Activated naive CD4-positive, alpha-beta T cell treated with anti-CD3 and anti-CD28 coated beads, Interleukin-2, amount 50 U/mL, for 16 hours (primary cell): ENCODE measurements around the gene TANGO2.
A peak's percentile ranks its signal among the peaks of the same experiment; 100 is the strongest.

Experiments
- DNase-seq: peaks from one replicate; pipeline ENCODE4 v3.0.0-alpha.2; 2020

TANGO2 gene

DNA sequence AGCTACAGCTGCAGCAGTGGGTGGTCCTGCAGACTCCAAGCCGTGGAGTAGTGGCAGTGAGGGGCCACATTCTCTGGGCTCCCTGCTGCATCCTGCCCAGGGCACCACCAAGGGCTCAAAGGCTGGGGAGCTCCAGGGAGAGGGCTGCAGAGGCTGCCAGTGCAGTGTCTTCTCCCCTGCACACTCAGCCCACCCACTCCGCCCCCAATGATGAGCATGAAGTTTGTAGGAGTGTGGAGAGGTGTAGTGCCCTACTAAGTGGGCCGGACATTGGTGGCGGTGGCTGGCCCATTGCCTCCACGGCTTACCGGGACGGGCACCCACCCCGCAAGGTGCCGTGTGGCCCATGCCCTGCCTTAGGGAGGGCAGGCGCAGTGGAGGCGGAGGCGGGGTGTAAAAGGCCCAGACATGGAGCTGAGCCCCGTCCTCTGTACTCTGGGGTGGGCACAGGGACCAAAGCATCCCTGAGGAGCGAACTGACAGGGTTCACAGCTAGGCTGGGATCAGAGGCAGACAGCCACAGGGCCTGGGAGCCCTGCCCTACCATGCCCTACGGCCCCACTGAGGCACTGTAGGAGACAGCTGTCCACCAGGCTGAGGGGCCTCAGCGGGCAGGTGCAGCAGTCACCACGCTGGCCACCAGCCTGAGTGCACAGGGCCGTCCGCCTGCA lies 23.2 kb upstream of the TANGO2 start:
- DNase-seq, result no peak

DNA sequence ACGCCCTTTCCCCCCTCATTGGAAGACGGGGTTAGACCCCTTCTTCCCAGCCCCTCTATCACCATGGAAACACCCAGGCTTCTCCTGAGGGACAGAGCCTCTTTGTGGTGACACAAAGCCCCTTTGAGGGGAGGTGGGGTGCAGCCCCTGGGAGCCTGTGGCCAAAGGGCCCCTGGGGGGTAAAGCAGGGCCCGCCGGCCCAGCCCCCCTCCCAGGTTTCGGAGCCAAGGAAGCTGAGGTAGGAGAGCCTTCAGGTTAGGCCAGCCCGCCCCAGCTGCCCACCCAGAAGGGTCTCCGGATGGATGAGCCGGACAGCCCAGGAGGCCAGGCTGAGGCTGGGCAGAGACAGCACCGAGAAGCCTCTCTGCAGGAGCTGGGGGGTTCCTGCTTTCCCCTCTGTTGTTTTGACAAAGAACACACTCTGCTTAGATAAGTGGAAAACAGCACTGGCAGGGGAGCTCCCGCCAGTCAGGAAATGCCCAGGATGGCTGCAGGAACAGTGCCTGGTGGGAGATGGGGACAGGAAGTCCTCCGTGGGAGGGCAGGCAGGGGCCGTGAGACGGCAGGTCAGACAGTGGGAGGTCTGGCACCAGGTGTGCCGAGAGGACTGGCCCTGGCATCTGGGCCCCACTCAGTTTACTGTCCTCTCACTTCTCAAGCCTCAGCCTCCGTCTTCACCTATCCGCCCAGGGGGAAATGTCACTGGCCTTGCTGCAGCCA lies 22.5 kb upstream of the TANGO2 start:
- no peak for DNase-seq

DNA sequence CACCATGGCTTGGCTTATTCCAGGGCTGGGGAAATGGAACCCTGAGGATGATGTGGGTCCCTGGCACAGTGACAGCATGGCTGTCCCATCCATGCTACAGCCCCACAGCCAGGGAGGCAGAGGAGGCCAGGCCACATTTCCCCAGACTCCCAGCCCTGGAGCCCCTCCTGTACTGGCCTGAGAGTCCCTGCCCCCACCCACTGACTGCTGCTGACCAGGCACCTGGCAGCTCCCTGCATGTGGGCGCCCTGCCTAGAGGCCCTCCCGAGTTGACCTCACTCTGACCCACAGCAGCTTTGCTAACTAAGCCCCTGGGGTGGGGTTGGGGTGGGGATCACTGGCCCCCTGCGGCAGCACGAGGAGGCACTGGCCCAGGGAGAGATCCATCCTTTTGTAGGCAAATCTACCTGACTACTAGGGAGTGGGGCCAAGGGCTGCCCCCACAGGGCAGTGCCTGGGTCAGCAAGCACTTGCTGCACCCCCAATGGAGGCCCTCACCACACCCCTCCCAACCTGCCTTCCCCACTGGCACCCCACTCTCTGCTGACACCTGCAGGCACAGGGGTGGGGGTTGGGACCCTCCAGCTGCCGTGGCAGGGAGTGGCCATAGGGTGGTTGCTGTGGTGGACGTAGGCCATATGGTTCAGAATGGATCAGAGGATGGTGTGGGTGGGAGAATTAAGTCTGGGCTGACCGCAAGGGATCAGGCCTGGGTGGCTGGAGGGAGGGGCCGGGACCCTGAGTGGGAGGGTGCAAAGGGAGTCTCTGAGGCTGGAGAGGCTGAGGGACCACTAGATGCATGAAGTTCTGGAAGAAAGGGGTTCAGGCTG lies 21.7 kb upstream of the TANGO2 start:
- DNase-seq, result no peak

DNA sequence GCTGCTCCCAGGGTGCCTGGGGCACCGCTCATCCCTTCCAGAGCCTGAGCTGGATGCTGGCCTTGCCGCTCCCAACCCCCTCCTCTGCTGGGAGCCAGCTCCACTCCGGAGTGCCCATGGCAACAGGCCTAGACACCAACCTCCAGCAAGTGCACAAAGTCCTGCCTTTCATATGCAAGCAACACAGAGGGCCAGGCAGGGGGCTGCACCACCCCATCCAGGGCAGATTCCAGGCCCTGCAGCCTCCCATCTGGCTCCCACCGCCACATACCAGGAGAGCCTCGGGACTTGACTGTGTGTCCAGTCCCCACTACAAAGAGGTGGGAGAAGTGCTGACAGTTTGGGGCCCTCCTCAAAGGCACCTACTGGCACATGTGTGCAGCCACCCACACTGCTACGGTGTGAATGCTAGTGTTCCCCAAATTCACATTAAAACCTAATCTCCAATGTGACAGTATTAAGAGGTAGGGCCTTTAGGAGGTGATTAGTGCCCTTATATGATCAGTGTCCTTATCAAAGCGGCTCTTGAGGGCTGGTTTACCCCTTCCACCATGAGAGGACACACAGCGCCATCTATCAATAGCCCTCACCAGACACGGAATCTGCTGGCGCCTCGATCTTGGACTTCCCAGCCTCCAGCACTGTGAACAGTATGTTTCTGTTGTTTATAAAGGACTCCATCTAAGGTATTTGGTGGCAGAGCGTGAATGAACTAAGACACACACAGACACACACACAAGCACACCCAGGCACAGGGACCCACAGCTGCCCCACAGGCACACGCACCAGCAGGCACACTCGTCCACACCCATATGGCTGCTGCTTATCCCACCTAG lies 20.4 kb upstream of the TANGO2 start:
- DNase-seq, result no peak

DNA sequence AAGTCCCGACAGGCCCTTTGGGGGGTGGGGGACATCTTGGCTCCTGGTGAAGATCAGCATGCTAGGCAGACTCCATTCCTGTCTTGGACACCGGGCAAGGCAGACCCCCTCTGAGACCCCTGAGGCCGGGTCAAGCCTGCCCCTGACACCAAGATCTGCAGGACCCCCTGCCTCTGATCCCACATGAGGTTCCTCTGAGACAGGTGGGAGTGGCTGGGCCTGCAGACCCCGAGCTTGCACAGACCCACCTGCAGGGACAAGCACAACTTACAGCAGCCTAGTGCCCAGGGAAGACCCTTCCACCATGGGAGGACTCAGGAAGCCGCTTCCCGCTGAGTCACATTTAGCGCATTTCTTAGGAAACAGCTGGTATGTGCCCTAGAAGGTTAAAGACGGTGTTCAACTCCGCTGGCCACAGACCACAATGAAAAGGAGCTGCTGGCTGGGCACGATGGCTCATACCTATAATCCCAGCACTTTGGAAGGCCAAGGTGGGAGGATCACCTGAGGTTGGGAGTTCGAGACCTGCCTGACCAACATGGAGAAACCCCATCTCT lies 19.8 kb upstream of the TANGO2 start:
- no peak for DNase-seq

DNA sequence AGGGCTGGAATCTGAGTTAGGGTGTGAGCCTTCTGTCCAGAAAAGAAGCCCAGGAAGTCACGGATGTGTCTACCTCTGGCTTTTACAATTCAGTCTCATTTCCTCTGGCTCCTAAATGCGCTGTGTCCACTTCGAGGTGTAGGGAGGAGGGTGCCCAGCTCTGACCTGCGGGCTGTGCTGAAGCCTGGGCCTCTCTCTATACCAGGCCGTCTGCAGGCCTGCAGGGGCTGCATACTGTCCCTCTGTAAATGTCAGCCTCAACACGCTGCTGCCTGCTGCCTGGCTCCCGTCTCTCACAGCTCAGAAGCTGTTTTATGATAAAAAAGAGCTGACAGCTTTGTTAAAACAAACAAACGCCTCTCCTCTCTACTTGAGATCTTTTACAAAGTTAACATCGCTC lies 18.8 kb upstream of the TANGO2 start:
- DNase-seq, result no peak

DNA sequence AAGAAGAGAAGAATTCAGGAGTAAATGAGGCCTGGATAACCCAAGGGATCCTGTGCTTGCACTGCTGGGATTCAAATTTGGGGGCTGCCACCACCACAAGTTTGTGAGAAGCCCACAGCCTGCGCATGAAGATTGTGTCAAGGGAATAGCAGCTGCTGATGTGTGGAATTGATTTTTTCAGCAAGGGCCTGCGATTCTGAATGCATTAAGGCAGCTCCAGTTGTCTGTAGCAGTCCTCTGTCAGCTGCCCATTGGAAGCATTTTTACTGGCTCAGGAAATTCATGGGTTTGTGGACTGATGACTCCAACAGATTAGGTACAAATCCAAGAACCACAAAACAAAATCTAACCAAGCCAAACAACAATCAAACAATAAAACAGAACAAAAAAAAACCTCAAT lies 18.3 kb upstream of the TANGO2 start:
- DNase-seq, result no peak

DNA sequence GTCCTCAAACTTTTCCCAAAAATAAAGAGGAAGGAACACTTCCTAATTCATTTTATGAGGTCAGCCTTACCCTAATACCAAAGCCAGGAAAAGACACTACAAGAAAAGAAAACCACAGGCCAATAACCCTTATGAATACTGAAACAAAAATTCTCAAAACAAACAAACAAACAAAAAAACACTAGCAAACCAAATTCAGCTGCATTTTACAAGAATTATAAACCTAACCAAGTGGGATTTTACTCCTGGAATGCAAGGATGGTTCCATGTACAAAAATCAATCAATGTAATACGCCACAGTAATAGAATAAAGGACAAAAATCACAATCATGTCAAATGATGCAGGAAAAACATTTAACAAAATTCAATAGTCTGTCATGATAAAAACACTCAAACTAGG lies 17.6 kb upstream of the TANGO2 start:
- DNase-seq, result no peak

DNA sequence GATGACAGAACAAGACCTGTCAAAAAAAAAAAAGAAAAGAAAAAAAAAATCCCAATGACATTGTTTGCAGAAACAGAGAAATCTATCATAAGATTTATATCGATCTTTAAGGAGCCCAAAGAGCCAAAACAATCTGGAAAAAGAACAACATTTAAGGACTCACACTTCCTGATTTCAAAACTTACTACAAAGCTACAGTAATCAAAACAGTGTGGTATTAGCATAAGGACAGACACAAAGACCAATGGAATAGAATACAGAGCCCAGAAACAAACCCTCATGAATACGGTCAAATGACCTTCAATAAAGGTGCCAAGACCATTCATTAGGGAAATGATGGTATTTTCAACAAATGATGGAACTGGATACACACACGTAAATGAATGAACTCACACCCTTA lies 16.4 kb upstream of the TANGO2 start:
- DNase-seq, result no peak

DNA sequence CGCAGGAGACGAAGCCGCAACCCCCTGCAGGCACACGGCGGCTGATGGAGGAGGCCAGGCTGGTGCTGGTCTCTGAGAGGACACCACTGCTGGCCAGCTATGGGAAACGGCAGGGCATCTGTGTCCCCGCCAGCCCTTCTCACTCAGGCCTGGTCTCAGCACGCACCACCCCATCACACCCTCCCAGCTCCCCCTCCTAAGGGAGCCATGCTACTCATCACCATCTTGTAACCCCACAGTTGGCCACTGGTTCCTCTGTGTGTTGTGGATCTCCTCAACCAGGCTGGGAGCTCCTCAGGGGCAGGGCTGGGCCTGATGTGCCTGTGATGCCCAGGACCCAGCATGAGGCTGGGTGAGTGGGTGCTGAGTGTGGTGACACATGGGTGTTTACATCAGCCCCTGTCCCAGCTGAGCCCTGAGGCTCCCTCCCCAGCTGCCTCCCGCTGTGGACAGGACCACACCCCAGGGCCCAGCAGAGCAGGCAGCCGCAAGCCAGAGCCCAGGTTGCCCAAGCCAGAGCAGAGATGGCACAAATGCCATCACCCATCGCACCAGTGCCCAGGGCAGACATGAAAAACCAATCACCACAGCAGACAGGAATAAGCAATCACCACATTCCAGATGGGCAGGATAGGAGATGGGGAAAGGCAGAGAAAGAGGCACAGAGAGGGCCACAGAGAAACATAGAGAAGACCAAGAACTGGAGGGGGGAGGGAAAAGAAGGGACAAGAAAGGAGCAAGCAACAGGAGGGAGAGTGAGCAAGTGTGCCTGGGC lies 12.5 kb upstream of the TANGO2 start:
- DNase-seq, result no peak

DNA sequence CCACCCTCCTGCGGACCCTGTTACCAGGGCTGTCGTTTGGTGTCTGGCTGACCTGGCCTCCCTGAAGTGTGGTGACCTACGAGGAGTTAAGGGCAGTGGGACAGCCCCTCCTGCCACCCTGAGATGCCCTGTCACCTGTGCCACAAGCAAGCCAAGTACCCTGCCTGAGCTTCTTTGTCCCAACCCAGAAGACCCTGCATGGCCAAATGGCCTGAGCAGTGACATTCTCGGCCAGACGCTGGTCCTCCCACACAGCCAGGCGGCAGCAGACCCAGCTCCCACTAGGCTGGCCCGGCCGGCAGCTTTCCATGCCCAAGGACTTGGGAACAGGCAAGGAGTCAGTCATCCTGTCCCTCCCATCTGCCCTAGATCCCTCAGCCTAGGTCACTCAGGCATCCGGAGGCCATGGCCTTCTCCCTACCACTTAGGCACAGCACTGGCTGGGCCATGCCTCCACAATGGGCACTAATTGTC lies 11.9 kb upstream of the TANGO2 start:
- no peak for DNase-seq

DNA sequence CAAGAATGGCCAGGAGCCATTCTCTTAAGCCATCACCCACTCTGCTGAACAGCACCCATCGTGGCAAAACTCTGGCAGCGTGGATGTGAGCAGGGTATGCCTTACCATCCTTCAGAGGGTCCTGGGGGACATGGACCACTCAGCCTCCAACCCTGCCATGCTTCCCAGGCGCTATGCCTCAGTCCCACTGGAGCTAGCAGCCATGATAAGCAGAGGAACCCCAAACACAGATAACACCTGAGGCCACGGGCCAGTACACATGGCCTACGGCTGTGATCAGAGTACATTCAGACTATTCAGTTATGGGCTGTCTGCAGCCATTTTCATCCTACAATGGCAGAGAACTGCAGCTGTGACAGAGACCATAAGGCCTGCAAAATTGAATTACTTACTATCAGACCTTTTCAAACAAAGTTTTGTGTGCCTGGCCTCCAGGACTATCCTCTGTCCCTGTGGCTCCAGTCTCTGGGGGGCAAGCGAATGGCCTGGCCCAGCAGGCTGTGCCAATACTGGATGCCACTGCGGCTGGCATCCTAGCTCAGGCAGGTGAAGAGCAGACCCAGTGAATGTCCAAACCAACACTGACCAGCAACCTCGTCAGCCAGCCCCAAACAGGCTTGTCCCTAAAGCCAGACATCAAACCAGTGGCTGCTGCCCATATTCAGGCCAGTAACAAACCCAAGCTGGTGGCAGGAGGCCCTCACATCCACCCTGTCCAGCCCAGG lies 11.2 kb upstream of the TANGO2 start:
- no peak for DNase-seq

DNA sequence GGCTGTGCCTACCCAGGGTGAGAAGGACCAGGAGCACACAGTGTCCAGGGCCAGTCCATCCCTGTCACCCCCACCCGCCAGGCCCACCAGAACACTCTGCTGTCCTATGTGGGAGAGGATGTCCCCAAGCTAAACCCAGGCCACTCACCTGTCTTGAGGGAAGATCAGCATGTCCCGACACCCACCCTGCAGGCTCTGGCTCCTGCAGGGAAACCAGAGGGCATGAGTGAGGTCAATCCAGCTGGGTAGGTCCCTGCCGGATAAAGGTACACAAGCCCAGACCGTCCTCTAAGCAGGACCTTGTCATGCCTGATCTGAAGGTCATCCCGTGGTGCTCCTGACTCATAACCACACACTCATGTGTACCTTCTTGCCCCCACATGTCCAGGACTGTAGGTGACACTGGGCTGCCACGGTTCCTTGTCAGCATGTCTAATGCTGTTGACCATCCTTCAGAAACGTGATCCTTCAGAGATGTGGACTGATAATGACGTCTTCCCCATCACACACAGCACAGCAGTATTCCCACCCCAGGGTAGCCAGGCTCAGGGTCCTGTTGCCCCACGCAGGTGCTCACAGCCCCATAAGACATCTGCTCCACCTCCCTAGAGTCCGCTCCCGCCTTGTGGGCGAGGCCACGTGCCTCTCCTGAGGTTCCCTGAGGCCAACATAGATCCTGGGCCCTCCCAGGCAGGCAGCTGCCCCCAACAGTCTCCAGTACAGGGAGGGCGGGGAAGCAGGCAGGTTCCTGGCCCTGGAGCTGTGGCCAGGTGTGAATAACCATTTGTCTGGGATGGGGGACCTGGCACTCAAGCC lies 10.4 kb upstream of the TANGO2 start:
- no peak for DNase-seq

DNA sequence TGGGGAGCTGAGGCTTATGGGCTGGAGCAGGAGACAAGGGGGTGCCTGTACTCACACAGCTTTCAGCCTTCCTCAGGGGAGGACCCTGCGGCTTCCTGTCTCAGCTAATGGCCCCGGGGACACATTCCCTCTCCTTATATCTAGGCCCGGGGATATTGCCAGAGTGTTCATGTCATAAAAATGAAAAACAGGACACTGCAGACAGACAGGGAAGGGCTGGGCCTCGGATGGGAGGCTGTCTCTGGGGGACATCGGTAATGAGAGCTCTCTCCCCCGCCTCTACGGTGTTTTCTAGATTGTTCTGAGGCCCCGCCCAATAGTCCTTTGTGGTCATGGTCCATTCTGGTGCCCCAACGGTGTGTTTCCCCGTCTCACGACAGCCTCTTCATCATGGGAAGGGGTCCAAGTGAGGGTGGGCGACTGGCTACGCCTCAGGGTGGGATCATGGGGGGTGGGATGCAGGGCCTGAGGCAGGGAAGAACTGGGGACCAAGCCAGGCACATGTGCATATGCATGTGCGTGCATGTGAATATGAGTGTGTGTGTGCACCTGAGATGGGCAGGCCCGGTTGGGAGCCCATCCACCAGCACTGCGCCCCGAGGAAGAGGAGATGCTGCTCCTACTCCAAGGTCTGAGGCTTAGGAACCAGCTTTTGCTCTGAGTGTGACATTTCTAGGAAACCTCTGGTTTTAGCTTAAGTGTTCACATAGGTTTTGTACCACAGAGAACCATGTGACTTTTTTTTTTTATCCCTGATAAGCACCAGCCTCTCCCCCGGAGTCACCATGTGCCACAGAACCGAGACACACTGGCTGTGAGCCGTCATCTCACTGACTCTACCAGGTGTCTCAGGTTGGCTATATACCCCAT lies 9.6 kb upstream of the TANGO2 start:
- DNase-seq, result no peak

DNA sequence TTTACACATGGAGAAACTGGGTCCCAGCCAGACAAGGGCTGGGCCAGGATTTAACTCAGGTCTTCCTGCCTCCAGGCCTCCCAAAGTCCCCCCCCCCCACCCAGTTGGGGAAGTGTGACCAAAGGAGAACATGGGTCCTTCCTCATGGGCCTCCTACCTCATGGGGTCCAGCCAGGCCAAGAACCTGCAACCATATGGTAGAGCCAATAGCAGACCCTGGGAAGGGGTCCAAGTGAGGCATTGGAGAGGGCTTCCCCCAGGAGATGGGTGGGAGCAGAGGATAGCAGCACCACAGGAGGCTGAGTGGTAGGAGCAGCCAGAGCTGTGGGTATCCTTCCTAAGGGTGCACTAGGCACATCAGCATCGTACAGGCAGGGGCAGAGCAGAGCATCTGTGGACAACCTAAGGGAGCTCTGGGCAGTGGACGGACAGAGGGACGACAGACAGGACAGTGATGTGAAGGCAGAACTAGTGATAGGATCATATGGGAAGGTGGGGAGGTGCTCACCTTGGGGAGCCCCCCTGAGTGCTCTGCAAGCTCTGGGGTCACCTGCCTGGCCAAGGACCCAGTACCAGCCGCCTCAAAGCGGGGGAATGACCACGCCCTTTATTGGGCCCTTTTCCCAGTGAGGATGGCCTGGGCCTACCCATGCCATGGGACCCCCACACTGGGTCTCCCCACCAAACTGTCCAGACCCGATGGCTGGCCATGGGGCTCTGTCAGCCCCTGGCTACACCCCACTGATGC lies 8.7 kb upstream of the TANGO2 start:
- DNase-seq, result no peak

DNA sequence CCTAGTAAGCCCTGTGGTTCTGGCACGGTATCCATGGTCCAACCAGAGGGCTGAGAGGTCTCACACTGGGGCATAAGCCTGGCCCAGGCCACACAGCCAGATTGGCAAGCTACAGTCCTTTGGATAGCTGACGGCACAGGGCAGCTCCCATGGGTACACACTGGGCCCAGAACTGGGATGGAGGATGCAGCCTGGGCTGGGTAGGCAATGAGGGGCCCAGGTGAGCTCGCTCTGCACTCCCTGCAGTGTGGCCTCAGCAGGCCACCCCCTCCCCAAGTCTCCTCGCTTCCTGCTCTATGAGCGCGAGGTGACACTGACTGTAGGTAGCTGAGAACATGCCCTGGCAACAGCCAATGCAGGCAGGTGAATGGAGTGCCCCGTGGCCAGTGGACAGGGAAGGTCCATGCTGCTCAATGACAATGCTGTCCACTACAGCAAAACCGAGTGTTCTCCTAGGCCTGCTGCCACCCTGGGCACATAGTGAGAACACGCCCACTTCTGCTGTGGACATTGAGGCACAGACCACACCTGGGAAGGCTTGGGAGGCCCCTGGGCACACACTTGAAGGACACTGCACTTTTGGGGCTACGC lies 8.1 kb upstream of the TANGO2 start:
- no peak for DNase-seq

DNA sequence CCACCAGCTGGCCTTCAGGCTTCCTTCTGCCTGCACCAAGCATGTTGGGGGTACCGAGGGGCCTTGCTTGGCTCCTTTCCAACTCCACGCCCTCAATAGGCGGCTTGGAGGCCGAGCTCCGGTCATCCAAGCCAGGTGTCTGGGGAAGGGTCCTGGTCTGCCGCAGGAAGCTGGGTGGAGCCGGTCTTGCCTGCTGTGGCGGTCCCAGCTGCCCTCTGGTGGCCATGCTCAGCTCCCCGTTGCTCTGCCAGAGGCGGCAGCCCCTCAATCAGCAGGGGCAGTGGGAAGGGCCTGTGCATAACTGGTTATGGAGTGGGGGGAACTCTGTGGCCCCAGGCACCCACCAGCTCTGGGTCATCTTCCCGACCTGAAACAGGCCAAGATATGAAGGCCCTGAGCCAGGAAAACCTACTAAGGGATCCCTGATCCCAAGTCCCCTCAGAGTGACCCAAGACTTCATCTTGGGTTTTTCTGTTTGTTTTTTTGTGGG lies 7.5 kb upstream of the TANGO2 start:
- DNase-seq, result peak; percentile 28
